Ovary (tissue), 9 donors: ENCODE results near the gene UGT1A6. TPM values are rescaled to one million over a fixed set of nuclear protein-coding genes. Genes with fewer than 3 reads are reported as not detected.

Source experiments
- DNase-seq, 5 donors: peaks; one replicate each; pipeline ENCODE4 v3.0.0-alpha.2; 2019 to 2020
- H3K27ac ChIP-seq, 2 donors: fragments of 200-600 bp; one replicate each; pipeline versions ENCODE4 v1.5.1 to v1.8.0; 2019 to 2022
- H3K27me3 ChIP-seq: fragments of 200-600 bp; one replicate; pipeline ENCODE4 v1.8.0; 2022
- H3K36me3 ChIP-seq: fragments of 200-600 bp; sonication (generic); one replicate; pipeline ENCODE4 v1.5.1; 2019
- H3K4me1 ChIP-seq: one replicate; pipeline ENCODE4 v1.8.1; 2013; ENCODE audit warnings: mild to moderate bottlenecking, moderate library complexity; ENCODE audit not compliant: insufficient read depth
- H3K4me3 ChIP-seq: fragments of 200-600 bp; sonication (generic); one replicate; pipeline ENCODE4 v1.5.1; 2017
- H3K9me3 ChIP-seq, 2 donors: fragments of 200-600 bp in 1 of 2; sonication (generic) in 1 of 2; one replicate each; pipeline versions ENCODE4 v1.5.1 to v1.8.1; 2013 to 2019; ENCODE audit warnings: mild to moderate bottlenecking in 1 of 2, moderate library complexity in 1 of 2
- EP300 ChIP-seq: sonication (generic); formaldehyde crosslinking; IDR thresholded peaks from one replicate; pipeline ENCODE4 v1.6.1; 2017; ENCODE audit warnings: antibody characterized with exemption
- POLR2A ChIP-seq: fragments of 450-650 bp; IDR thresholded peaks from one replicate; pipeline ENCODE4 v1.6.1; 2017; ENCODE audit warnings: antibody characterized with exemption, mild to moderate bottlenecking, moderate library complexity
- WGBS, 3 donors: extraction: QIAGEN DNeasy Blood & Tissue Kit in 1 of 3; methylation state at CpG; one replicate each; pipeline versions ENCODE4 v1.1.5 to v1.1.7; 2013 to 2017; 5-methylcytosine and 5-hydroxymethylcytosine counted together
- intact Hi-C, 4 donors: fragments of 100-400 bp; cut with DNase I; formaldehyde crosslinking; loops; one replicate each; pipeline versions ENCODE4 v1.11.0 to v1.15.1; 2022 to 2023
- polyA plus RNA-seq, 2 donors: library from polyadenylated mRNA; stranded (reverse); fragments of 200-250 nt in 1 of 2; fragments of 350-450 nt in 1 of 2; fragmentation: Illumina TruSeq in 1 of 2; extraction: RNeasy Lipid Tissue Mini Kit (QIAGEN cat#74804) in 1 of 2; gene quantifications; one replicate each; pipeline ENCODE4 v1.2.3, GENCODE V29; 2013 to 2014
- total RNA-seq, 7 donors: library from RNA; depleted of rRNA in 2 of 7; stranded (reverse); fragments of >200 nt in 2 of 7; fragmentation: NEBNext Ultra II Directional in 3 of 7; extraction: Animal tissue kit (Norgen Biotek cat#: 25700) in 3 of 7; gene quantifications; one replicate each; pipeline versions ENCODE4 v1.1.0 to v1.2.4, GENCODE V29; 2016 to 2023
- TF ChIP-seq, protein P1 (sequence below), 3 donors: fragments of 450-650 bp in 2 of 3; fragments of 200-600 bp in 1 of 3; IDR thresholded peaks; one replicate each; pipeline versions ENCODE4 v1.5.1 to v1.8.0; 2016 to 2022; ENCODE audit warnings: antibody characterized with exemption in 3 of 3, mild to moderate bottlenecking in 1 of 3
- donor health status: DM: no; HTN: no; CAD: no; lungs with moderate emphysema.
- donor health status: DM: no; HTN: no; CAD: no.
- donor health status: Bipolar disorder and iron deficiency.
- donor health status: DM: yes; HTN: yes; CAD: no.
- donor health status: DM: no; HTN: no; CAD: no.
- donor health status: DM: yes; HTN: yes; CAD: no.

The UGT1A6 gene
- total and polyA plus RNA-seq, 9 donors: not detected

- H3K27ac ChIP-seq: no peak overlapping the region
- H3K4me3 ChIP-seq: no peak overlapping the region
- peak in 1 of 5 donors; percentile 17 for DNase-seq
- no peaks in the 10 kb centered on the region for H3K9me3 ChIP-seq
- intact Hi-C loops: no loop called here
- H3K36me3 ChIP-seq: no peaks in the 10 kb centered on the region
- no peaks in the 10 kb centered on the region for H3K4me1 ChIP-seq
- WGBS, 3 donors: 46 to 70% (median 61%) methylated on average over 3 of the region's 3 CpGs
- no peaks in the 10 kb centered on the region for H3K27me3 ChIP-seq
- TF ChIP-seq, protein P1, sequence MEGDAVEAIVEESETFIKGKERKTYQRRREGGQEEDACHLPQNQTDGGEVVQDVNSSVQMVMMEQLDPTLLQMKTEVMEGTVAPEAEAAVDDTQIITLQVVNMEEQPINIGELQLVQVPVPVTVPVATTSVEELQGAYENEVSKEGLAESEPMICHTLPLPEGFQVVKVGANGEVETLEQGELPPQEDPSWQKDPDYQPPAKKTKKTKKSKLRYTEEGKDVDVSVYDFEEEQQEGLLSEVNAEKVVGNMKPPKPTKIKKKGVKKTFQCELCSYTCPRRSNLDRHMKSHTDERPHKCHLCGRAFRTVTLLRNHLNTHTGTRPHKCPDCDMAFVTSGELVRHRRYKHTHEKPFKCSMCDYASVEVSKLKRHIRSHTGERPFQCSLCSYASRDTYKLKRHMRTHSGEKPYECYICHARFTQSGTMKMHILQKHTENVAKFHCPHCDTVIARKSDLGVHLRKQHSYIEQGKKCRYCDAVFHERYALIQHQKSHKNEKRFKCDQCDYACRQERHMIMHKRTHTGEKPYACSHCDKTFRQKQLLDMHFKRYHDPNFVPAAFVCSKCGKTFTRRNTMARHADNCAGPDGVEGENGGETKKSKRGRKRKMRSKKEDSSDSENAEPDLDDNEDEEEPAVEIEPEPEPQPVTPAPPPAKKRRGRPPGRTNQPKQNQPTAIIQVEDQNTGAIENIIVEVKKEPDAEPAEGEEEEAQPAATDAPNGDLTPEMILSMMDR (IDR thresholded peaks at IDR 0.05): no peak
- TF ChIP-seq EP300: no peak
- TF ChIP-seq POLR2A: no peak
These were observed 109.6 kb downstream of the UGT1A6 start for GRCh38 chr2:233802132-233802815.

DNA sequence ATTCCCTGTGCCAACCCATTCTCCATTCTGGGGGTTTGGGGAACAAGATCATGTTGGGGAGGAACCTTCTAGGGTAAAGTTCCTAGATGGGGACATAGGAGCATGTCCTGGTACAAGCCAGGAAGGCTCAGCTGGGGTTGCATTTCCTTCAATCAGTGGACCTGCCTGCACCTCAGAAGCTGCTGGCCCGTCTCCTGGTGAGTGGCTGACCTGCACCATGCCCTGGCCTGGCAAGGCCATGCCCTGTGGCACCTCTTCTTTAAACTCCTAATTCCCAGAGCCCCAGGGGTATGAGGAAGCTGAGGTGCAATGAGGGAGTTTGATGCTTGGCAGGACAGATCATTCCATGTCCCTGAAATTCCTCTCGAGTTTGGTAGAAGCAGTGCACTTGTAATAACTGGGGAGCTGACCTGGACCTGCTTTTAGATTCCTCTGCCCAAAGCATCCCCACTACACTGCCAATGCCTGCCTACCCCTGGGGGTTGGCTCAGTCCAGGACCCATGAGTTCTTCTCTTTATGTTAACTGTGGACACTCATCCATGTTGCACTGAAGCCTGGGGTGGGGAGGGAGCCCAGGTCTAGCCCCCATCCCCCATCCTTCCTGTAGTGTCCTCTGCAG, 110.7 kb downstream of the UGT1A6 start:
- DNase-seq: peak in 1 of 5 donors; percentile 14
- Histone ChIP-seq H3K27me3 (no peaks in the 10 kb centered on the region), H3K9me3 (no peaks in the 10 kb centered on the region), H3K36me3 (no peaks in the 10 kb centered on the region), H3K4me3 (no peak overlapping the region), H3K27ac (no peak overlapping the region), H3K4me1 (no peaks in the 10 kb centered on the region)
- TF ChIP-seq POLR2A: no peak
- TF ChIP-seq, protein P1 (IDR thresholded peaks at IDR 0.05): no peak
- TF ChIP-seq EP300: no peak
- 52 to 66% (median 59%) methylated on average over 2 of the region's 2 CpGs for WGBS, 3 donors
- intact Hi-C loops: no loop called here

- no peaks in the 10 kb centered on the region for H3K36me3 ChIP-seq
- 59 to 73% (median 60%) methylated on average over 8 of the region's 8 CpGs for WGBS, 3 donors
- H3K4me3 ChIP-seq: no peak overlapping the region
- no peaks in the 10 kb centered on the region for H3K9me3 ChIP-seq
- TF ChIP-seq POLR2A (no peak), EP300 (no peak)
- TF ChIP-seq, protein P1 (IDR thresholded peaks at IDR 0.05): no peak
- no peak overlapping the region for H3K27ac ChIP-seq
- intact Hi-C loops: no loop called here
- H3K27me3 ChIP-seq: no peaks in the 10 kb centered on the region
- H3K4me1 ChIP-seq: no peaks in the 10 kb centered on the region
- no peak for DNase-seq
These were observed 111.3 kb downstream of the UGT1A6 start for GRCh38 chr2:233803994-233804393.

- no peaks in the 10 kb centered on the region for H3K27me3 ChIP-seq
- no peak overlapping the region for H3K27ac ChIP-seq
- DNase-seq: peak in 2 of 5 donors; percentile 5 to 22
- 71 to 80% (median 73%) methylated on average over 12 of the region's 12 CpGs for WGBS, 3 donors
- TF ChIP-seq, protein P1 (IDR thresholded peaks at IDR 0.05): no peak
- TF ChIP-seq EP300 (no peak), POLR2A (no peak)
- H3K4me3 ChIP-seq: no peak overlapping the region
- no peaks in the 10 kb centered on the region for H3K4me1 ChIP-seq
- intact Hi-C loops: no loop called here
- H3K36me3 ChIP-seq: no peaks in the 10 kb centered on the region
- H3K9me3 ChIP-seq: no peaks in the 10 kb centered on the region
These were observed 114.7 kb downstream of the UGT1A6 start for GRCh38 chr2:233807215-233807865.
